Measurements from ENCODE around the gene ZNF888.
A peak's percentile ranks its signal among the peaks of the same experiment; 100 is the strongest.

Gene ZNF888

DNA sequence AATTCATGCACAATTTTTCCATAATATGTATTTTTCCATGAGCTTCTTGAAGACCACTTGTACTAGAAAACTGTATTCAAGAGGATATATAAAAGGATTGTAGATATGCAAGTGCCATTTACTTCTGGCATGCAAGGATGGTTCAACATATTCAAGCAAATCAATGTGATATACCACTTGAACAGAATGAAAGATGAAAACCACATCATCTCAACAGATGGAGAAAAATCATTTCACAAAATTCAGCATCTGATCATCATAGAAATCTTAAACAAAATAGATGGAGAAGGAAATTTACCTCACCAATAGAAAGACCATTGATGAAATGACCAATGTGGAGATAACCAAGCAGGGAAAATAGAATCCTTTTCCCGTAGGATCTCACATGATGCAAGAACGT lies 44.5 kb upstream of the ZNF888 start:
- no peak overlapping the region for H3K4me3 ChIP-seq (ENCODE audit: low read depth, low read length)
- ChIA-PET CTCF (interaction anchor here (0.6 kb wide), 1 partner anchor 1340 kb away, joined by 3 read pairs; no protein-coding TSS in a partner anchor), POLR2A (no interaction called here)

GRCh38 chr19:52963247-52963618 lies 40.0 kb upstream of the ZNF888 start:
- H3K36me3 ChIP-seq (ENCODE audit: control insufficient read depth in 2 of 2, insufficient read depth in 1 of 2, low read length in 2 of 2), result peaks cover 0 to 8% of the 10 kb centered on the region in 2 experiments; a peak in 1 of 3 replicates
- H3K9me3 ChIP-seq (ENCODE audit: control insufficient read depth, insufficient read depth, low read depth, low read length), result no peaks in the 10 kb centered on the region; the same call in 1 of the 2 replicates
- H3K27ac ChIP-seq (ENCODE audit: extremely low read depth, low read depth, low read length), result no peak overlapping the region
- no peak for TF ChIP-seq ZNF146 (tag by site-specific recombination; IDR thresholded peaks at IDR 0.05)
- no peak for TF ChIP-seq ZNF114 (tag by site-specific recombination; IDR thresholded peaks at IDR 0.05)
- TF ChIP-seq ZFP69B (tag by site-specific recombination; IDR thresholded peaks at IDR 0.05), result no peak
- TF ChIP-seq ZNF621 (tag by site-specific recombination; IDR thresholded peaks at IDR 0.05), result no peak
- TF ChIP-seq ZNF341 (tag by site-specific recombination; IDR thresholded peaks at IDR 0.05; ENCODE audit: low read depth), result no peak
- no peak for TF ChIP-seq ZNF112 (tag by site-specific recombination; IDR thresholded peaks at IDR 0.05)
- no peak for TF ChIP-seq ZNF239 (tag by site-specific recombination; IDR thresholded peaks at IDR 0.05)
- TF ChIP-seq ZBTB7A (tag by site-specific recombination; IDR thresholded peaks at IDR 0.05; ENCODE audit: low read depth), result no peak
- TF ChIP-seq ZNF610 (tag by site-specific recombination; IDR thresholded peaks at IDR 0.05; ENCODE audit: borderline replicate concordance), result no peak
- TF ChIP-seq ZBTB26 (tag by site-specific recombination; optimal IDR thresholded peaks at IDR 0.05), result no peak
- no peak for TF ChIP-seq RBAK (tag by site-specific recombination; IDR thresholded peaks at IDR 0.05)
- TF ChIP-seq ZNF433 (tag by site-specific recombination; IDR thresholded peaks at IDR 0.05; ENCODE audit: low read depth), result no peak
- TF ChIP-seq ZBTB17 (tag by site-specific recombination; IDR thresholded peaks at IDR 0.05), result no peak
- no peak for TF ChIP-seq OSR2 (tag by site-specific recombination; IDR thresholded peaks at IDR 0.05)
- TF ChIP-seq ZNF133 (tag by site-specific recombination; IDR thresholded peaks at IDR 0.05), result no peak
- no peak for TF ChIP-seq INSM2 (tag by site-specific recombination; IDR thresholded peaks at IDR 0.05)
- TF ChIP-seq ZSCAN16 (tag by site-specific recombination; IDR thresholded peaks at IDR 0.05), result no peak
- no peak for TF ChIP-seq ZBTB10 (tag by site-specific recombination; IDR thresholded peaks at IDR 0.05)
- no peak for TF ChIP-seq TRIM28 (IDR thresholded peaks at IDR 0.05; ENCODE audit: borderline replicate concordance, low read length)
- no peak for TF ChIP-seq ZNF211 (tag by site-specific recombination; IDR thresholded peaks at IDR 0.05; ENCODE audit: low read depth)
- CTCF ChIA-PET, result interaction anchor here (0.6 kb wide), 1 partner anchor 14 kb away, joined by 3 read pairs; no protein-coding TSS in a partner anchor
- H3K4me3 ChIP-seq (ENCODE audit: low read depth, low read length), result peak overlapping the region; percentile 76
- POLR2A ChIA-PET, result interaction anchor here (0.6 to 1.3 kb wide), 2 partner anchors 20 to 205 kb away, joined by 4 to 5 read pairs; no protein-coding TSS in a partner anchor
- H3K4me1 ChIP-seq (ENCODE audit: control insufficient read depth, insufficient read depth, low read length), result no peaks in the 10 kb centered on the region

More for the DNA sequence above, 44.5 kb upstream of the ZNF888 start:
- Histone ChIP-seq H3K27ac (ENCODE audit: extremely low read depth, low read depth, low read length) (no peak overlapping the region), H3K36me3 (ENCODE audit: control insufficient read depth in 2 of 2, insufficient read depth in 1 of 2, low read length in 2 of 2) (no peaks in the 10 kb centered on the region), H3K4me1 (ENCODE audit: control insufficient read depth, insufficient read depth, low read length) (no peaks in the 10 kb centered on the region), H3K9me3 (ENCODE audit: control insufficient read depth, insufficient read depth, low read depth, low read length) (no peaks in the 10 kb centered on the region)
- TF ChIP-seq ZNF792 (tag by site-specific recombination; IDR thresholded peaks at IDR 0.05) (no peak), ZNF561 (tag by site-specific recombination; IDR thresholded peaks at IDR 0.05; ENCODE audit: borderline replicate concordance) (no peak), GLIS1 (tag by site-specific recombination; IDR thresholded peaks at IDR 0.05) (no peak), BCL6B (tag by site-specific recombination; IDR thresholded peaks at IDR 0.05) (no peak), ZNF214 (tag by site-specific recombination; IDR thresholded peaks at IDR 0.05; ENCODE audit: borderline replicate concordance) (no peak), ZNF112 (tag by site-specific recombination; IDR thresholded peaks at IDR 0.05) (no peak), ZNF555 (tag by site-specific recombination; conservative IDR thresholded peaks at IDR 0.05) (no peak), ZNF324 (tag by site-specific recombination; IDR thresholded peaks at IDR 0.05) (no peak), ZNF266 (tag by site-specific recombination; IDR thresholded peaks at IDR 0.05; ENCODE audit: low read depth) (no peak), ZNF174 (tag by site-specific recombination; IDR thresholded peaks at IDR 0.05) (no peak)
- TF ChIP-seq, protein P1, sequence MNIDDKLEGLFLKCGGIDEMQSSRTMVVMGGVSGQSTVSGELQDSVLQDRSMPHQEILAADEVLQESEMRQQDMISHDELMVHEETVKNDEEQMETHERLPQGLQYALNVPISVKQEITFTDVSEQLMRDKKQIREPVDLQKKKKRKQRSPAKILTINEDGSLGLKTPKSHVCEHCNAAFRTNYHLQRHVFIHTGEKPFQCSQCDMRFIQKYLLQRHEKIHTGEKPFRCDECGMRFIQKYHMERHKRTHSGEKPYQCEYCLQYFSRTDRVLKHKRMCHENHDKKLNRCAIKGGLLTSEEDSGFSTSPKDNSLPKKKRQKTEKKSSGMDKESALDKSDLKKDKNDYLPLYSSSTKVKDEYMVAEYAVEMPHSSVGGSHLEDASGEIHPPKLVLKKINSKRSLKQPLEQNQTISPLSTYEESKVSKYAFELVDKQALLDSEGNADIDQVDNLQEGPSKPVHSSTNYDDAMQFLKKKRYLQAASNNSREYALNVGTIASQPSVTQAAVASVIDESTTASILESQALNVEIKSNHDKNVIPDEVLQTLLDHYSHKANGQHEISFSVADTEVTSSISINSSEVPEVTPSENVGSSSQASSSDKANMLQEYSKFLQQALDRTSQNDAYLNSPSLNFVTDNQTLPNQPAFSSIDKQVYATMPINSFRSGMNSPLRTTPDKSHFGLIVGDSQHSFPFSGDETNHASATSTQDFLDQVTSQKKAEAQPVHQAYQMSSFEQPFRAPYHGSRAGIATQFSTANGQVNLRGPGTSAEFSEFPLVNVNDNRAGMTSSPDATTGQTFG (tag by site-specific recombination; IDR thresholded peaks at IDR 0.05; ENCODE audit: borderline replicate concordance), result no peak
